Panc1 (cell line): Measurements from ENCODE around the gene NLRC5. TPM values are rescaled to one million over a fixed set of nuclear protein-coding genes. Genes with fewer than 3 reads are reported as not detected.
A peak's percentile ranks its signal among the peaks of the same experiment; 100 is the strongest.

Experiments
- ATAC-seq: fragments of 200-7000 bp; cut with Tn5 transposase; 2 replicates; pipeline ENCODE4 v1.9.1; 2020; ENCODE audit warnings: mild to moderate bottlenecking, moderate library complexity
- BruUV-seq: library from RNA; stranded (reverse); fragments of 400-500 nt; replicated peaks from 2 replicates; lab custom pipeline; 2021; lab: Mats Ljungman, UMichigan
- CTCF ChIA-PET: fragments of 300-600 bp; sonication (Branson Sonifier 250); formaldehyde crosslinking; loops from one replicate; lab custom pipeline; 2022; ENCODE audit warnings: antibody characterized with exemption; lab: Charles Lee
- POLR2A ChIA-PET: fragments of 300-600 bp; sonication (Branson Sonifier 250); formaldehyde crosslinking; loops from one replicate; lab custom pipeline; 2022; ENCODE audit warnings: antibody characterized with exemption; lab: Charles Lee
- DNase-seq: peaks from one replicate; pipeline ENCODE4 v3.0.0-alpha.2; 2010; ENCODE audit warnings: low read depth, low spot score
- H3K27ac ChIP-seq: 2 replicates; pipeline ENCODE4 v1.5.1; 2011; ENCODE audit warnings: mild to moderate bottlenecking, low read length, inconsistent platforms
- H3K27me3 ChIP-seq: fragments of 200-500 bp; sonication (Bioruptor generic); 2 replicates; pipeline ENCODE4 v1.6.0; 2014; ENCODE audit warnings: low read length, inconsistent platforms; ENCODE audit not compliant: control insufficient read depth, insufficient read depth
- H3K36me3 ChIP-seq: fragments of 200-500 bp; sonication (Bioruptor generic); 2 replicates; pipeline ENCODE4 v1.5.1; 2014; ENCODE audit warnings: inconsistent platforms, mild to moderate bottlenecking, low read length, moderate library complexity; ENCODE audit not compliant: control insufficient read depth, insufficient read depth
- H3K4me1 ChIP-seq: 2 replicates; pipeline ENCODE4 v1.5.1; 2011; ENCODE audit warnings: inconsistent platforms, mild to moderate bottlenecking, low read length, moderate library complexity; ENCODE audit not compliant: control insufficient read depth, insufficient read depth
- H3K4me3 ChIP-seq, 2 experiments: 2 replicates each; pipeline ENCODE4 v1.5.1; 2011 to 2012; ENCODE audit warnings: low read depth in 2 of 2, low read length in 2 of 2, mild to moderate bottlenecking in 2 of 2, inconsistent platforms in 1 of 2, moderate library complexity in 1 of 2
- H3K9me3 ChIP-seq: fragments of 200-500 bp; sonication (Bioruptor generic); 2 replicates; pipeline ENCODE4 v1.5.1; 2014; ENCODE audit warnings: low read depth, mild to moderate bottlenecking, inconsistent platforms, low read length, moderate library complexity; ENCODE audit not compliant: control insufficient read depth, insufficient read depth
- CTCF ChIP-seq: fragments of 450-650 bp; IDR thresholded peaks from 2 replicates; pipeline ENCODE4 v1.5.1; 2017; ENCODE audit warnings: mild to moderate bottlenecking
- POLR2AphosphoS5 ChIP-seq: IDR thresholded peaks from 2 replicates; pipeline ENCODE4 v1.6.1; 2012; ENCODE audit warnings: mild to moderate bottlenecking, low read depth, low read length, moderate library complexity
- REST ChIP-seq, 2 experiments: IDR thresholded peaks; 2 replicates each; pipeline ENCODE4 v1.6.1; 2011 to 2012; ENCODE audit warnings: low read depth in 2 of 2, control low read depth in 1 of 2, low read length in 1 of 2, mild to moderate bottlenecking in 1 of 2, moderate library complexity in 1 of 2; ENCODE audit not compliant: insufficient read depth in 1 of 2
- SIN3A ChIP-seq: IDR thresholded peaks from 2 replicates; pipeline ENCODE4 v1.6.1; 2012; ENCODE audit warnings: low read depth, mild to moderate bottlenecking, low read length, moderate library complexity, borderline replicate concordance; ENCODE audit not compliant: insufficient read depth
- TCF7L2 ChIP-seq: IDR thresholded peaks from 2 replicates; pipeline ENCODE4 v1.6.1; 2011; ENCODE audit warnings: mild to moderate bottlenecking, low read depth, low read length, inconsistent platforms
- in situ Hi-C: cut with HindIII; loops from 2 replicates; pipeline ENCODE4 v1.10.0; 2016; ENCODE audit warnings: low sequenced_read_pairs, low pct_unique_long_range_greater_than_20kb
- intact Hi-C: fragments of 100-400 bp; cut with micrococcal nuclease; formaldehyde crosslinking; loops from one replicate; pipeline ENCODE4 v1.10.0; 2022; ENCODE audit not compliant: unreplicated experiment
- total RNA-seq: library from RNA; stranded (reverse); gene quantifications from one replicate; pipeline ENCODE4 v1.2.1, GENCODE V29; 2021; ENCODE audit not compliant: unreplicated experiment

NLRC5 gene
- total RNA-seq, 1 experiment from 2014 or later = 8.8 TPM

- BruUV-seq = no TSS peak
- ATAC-seq = no peak
- H3K27ac ChIP-seq = no peak overlapping the region
- intact Hi-C loops (loop anchor here (10.0 kb wide), 1 partner anchor 61 kb away; no protein-coding TSS in a partner anchor), in situ Hi-C loops (no loop called here)
- POLR2A ChIA-PET = no interaction called here
- TF ChIP-seq POLR2AphosphoS5 = no peak
- no peak for TF ChIP-seq SIN3A
- TF ChIP-seq CTCF = no peak
- TF ChIP-seq TCF7L2 = no peak
- no peak for TF ChIP-seq REST (IDR thresholded peaks at IDR 0.05; ENCODE audit: insufficient read depth in 1 of 2, low read depth in 2 of 2, low read length in 1 of 2)
- H3K4me1 ChIP-seq = no peaks in the 10 kb centered on the region
- H3K9me3 ChIP-seq = no peaks in the 10 kb centered on the region
- no peaks in the 10 kb centered on the region for H3K36me3 ChIP-seq
- H3K4me3 ChIP-seq = no peak overlapping the region
- no peaks in the 10 kb centered on the region for H3K27me3 ChIP-seq
- DNase-seq = no peak
- CTCF ChIA-PET = interaction anchor here (0.6 kb wide), 1 partner anchor 624 kb away, joined by 5 read pairs; no protein-coding TSS in a partner anchor
These were observed 94.2 kb downstream of the NLRC5 start for GRCh38 chr16:57083485-57084126.

GRCh38 chr16:57084257-57084770 is 95.0 kb downstream of the NLRC5 start:
- Histone ChIP-seq H3K36me3 (no peaks in the 10 kb centered on the region), H3K4me3 (no peak overlapping the region), H3K27me3 (no peaks in the 10 kb centered on the region), H3K27ac (no peak overlapping the region), H3K4me1 (no peaks in the 10 kb centered on the region), H3K9me3 (no peaks in the 10 kb centered on the region)
- intact Hi-C loops = loop anchor here (10.0 kb wide), 1 partner anchor 60 kb away; no protein-coding TSS in a partner anchor
- ATAC-seq (peak; percentile 74), DNase-seq (peak; percentile 53)
- in situ Hi-C loops = no loop called here
- POLR2A ChIA-PET = no interaction called here
- CTCF ChIA-PET = interaction anchor here (0.6 kb wide), 1 partner anchor 624 kb away, joined by 5 read pairs; no protein-coding TSS in a partner anchor
- TF ChIP-seq SIN3A = no peak
- TF ChIP-seq CTCF = peak; percentile 94
- BruUV-seq = no TSS peak
